A673 (cell line): Measurements from ENCODE around the gene NLK. TPM values are rescaled to one million over a fixed set of nuclear protein-coding genes. Genes with fewer than 3 reads are reported as not detected.

ENCODE experiments used
- BruUV-seq: library from RNA; stranded (reverse); fragments of 400-500 nt; replicated peaks from 2 replicates; lab custom pipeline; 2021; lab: Mats Ljungman, UMichigan
- CTCF ChIA-PET: fragments of 300-600 bp; sonication (Branson Sonifier 250); formaldehyde crosslinking; loops from one replicate; lab custom pipeline; 2022; ENCODE audit warnings: antibody characterized with exemption; lab: Charles Lee
- POLR2A ChIA-PET: fragments of 300-600 bp; sonication (Branson Sonifier 250); formaldehyde crosslinking; loops from one replicate; lab custom pipeline; 2022; ENCODE audit warnings: antibody characterized with exemption; ENCODE audit not compliant: low non-redundant PET; lab: Charles Lee
- DNase-seq: peaks from one replicate; pipeline ENCODE4 v3.0.0-alpha.2; 2015; ENCODE audit warnings: low spot score
- H3K27ac ChIP-seq: fragments of 200-600 bp; sonication (generic); 2 replicates; pipeline ENCODE4 v1.5.1; 2016; ENCODE audit warnings: mixed run types, low read depth, mild to moderate bottlenecking, mixed read lengths, antibody characterized with exemption, low read length; ENCODE audit not compliant: poor library complexity, severe bottlenecking
- H3K27me3 ChIP-seq: fragments of 200-600 bp; sonication (generic); replicated peaks from 2 replicates; pipeline ENCODE4 v1.6.1; 2017; ENCODE audit warnings: mixed run types, low read depth, mild to moderate bottlenecking, mixed read lengths, antibody characterized with exemption, low read length; ENCODE audit not compliant: insufficient read depth, poor library complexity
- H3K36me3 ChIP-seq: fragments of 200-600 bp; sonication (generic); 2 replicates; pipeline ENCODE4 v1.6.1; 2016; ENCODE audit warnings: mixed run types, mild to moderate bottlenecking, mixed read lengths, antibody characterized with exemption, low read length; ENCODE audit not compliant: insufficient read depth, poor library complexity, severe bottlenecking
- H3K4me1 ChIP-seq: fragments of 200-600 bp; sonication (generic); 2 replicates; pipeline ENCODE4 v1.6.1; 2017; ENCODE audit warnings: mixed run types, mild to moderate bottlenecking, mixed read lengths, antibody characterized with exemption, low read length; ENCODE audit not compliant: insufficient read depth, poor library complexity, severe bottlenecking
- H3K4me3 ChIP-seq: fragments of 200-600 bp; sonication (generic); 2 replicates; pipeline ENCODE4 v1.5.1; 2016; ENCODE audit warnings: low read depth, mixed run types, mild to moderate bottlenecking, mixed read lengths, low read length; ENCODE audit not compliant: poor library complexity, severe bottlenecking
- H3K9me3 ChIP-seq: fragments of 200-600 bp; sonication (generic); 2 replicates; pipeline ENCODE4 v1.6.1; 2016; ENCODE audit warnings: mixed run types, low read depth, mild to moderate bottlenecking, mixed read lengths, antibody characterized with exemption, low read length; ENCODE audit not compliant: poor library complexity, severe bottlenecking
- CTCF ChIP-seq: fragments of 300-800, 200-600 bp; sonication (generic); conservative IDR thresholded peaks from 2 replicates; pipeline ENCODE4 v1.5.1; 2017; ENCODE audit warnings: low read depth, mild to moderate bottlenecking, antibody characterized with exemption, low read length, moderate library complexity, mixed read lengths
- EZH2 ChIP-seq: fragments of 200-600 bp; sonication (generic); IDR thresholded peaks from 2 replicates; pipeline ENCODE4 v1.6.1; 2017; ENCODE audit warnings: borderline replicate concordance, low read depth, mild to moderate bottlenecking, mixed read lengths, antibody characterized with exemption, low read length; ENCODE audit not compliant: poor library complexity, severe bottlenecking
- intact Hi-C: fragments of 100-400 bp; cut with micrococcal nuclease; formaldehyde crosslinking; loops from one replicate; pipeline ENCODE4 v1.10.0; 2022; ENCODE audit not compliant: unreplicated experiment
- total RNA-seq: library from RNA; stranded (reverse); gene quantifications from 2 replicates; pipeline ENCODE4 v1.2.3, GENCODE V29; 2021

NLK gene
- total RNA-seq, 1 experiment from 2014 or later = 23.8 TPM

- Histone ChIP-seq H3K27ac (no peak overlapping the region), H3K4me3 (no peak overlapping the region), H3K27me3 (no peaks in the 10 kb centered on the region), H3K9me3 (no peaks in the 10 kb centered on the region), H3K36me3 (no peaks in the 10 kb centered on the region), H3K4me1 (no peaks in the 10 kb centered on the region)
- TF ChIP-seq EZH2 = no peak
- TF ChIP-seq CTCF = no peak
- intact Hi-C loops = no loop called here
- no peak for DNase-seq
- CTCF ChIA-PET = no interaction called here
- POLR2A ChIA-PET = no interaction called here
- no TSS peak for BruUV-seq
Measured at GRCh38 chr17:28166478-28166877, 124.0 kb downstream of the NLK start.

GRCh38 chr17:28169621-28170349 lies 127.3 kb downstream of the NLK start:
- no peak overlapping the region for H3K27ac ChIP-seq
- H3K36me3 ChIP-seq = no peaks in the 10 kb centered on the region
- no TSS peak for BruUV-seq
- intact Hi-C loops = no loop called here
- no peaks in the 10 kb centered on the region for H3K9me3 ChIP-seq
- POLR2A ChIA-PET = no interaction called here
- no peak for TF ChIP-seq EZH2
- no peak for TF ChIP-seq CTCF
- no peaks in the 10 kb centered on the region for H3K27me3 ChIP-seq
- peaks cover 14% of the 10 kb centered on the region for H3K4me1 ChIP-seq
- no peak overlapping the region for H3K4me3 ChIP-seq
- no peak for DNase-seq
- CTCF ChIA-PET = interaction anchor here (0.6 kb wide), 1 partner anchor 101 kb away, joined by 3 read pairs; no protein-coding TSS in a partner anchor

- Histone ChIP-seq H3K27me3 (no peaks in the 10 kb centered on the region), H3K9me3 (no peaks in the 10 kb centered on the region), H3K4me3 (no peak overlapping the region), H3K36me3 (no peaks in the 10 kb centered on the region), H3K4me1 (peaks cover 14% of the 10 kb centered on the region), H3K27ac (no peak overlapping the region)
- TF ChIP-seq EZH2 (no peak), CTCF (no peak)
- ChIA-PET POLR2A (no interaction called here), CTCF (no interaction called here)
- intact Hi-C loops = no loop called here
- no peak for DNase-seq
- BruUV-seq = no TSS peak
Measured at GRCh38 chr17:28170771-28171170, 128.3 kb downstream of the NLK start.
